OCI-LY3 (cell line): ENCODE measurements around the gene BTBD18.
A peak's percentile ranks its signal among the peaks of the same experiment; 100 is the strongest.

Source experiments
- H2AFZ ChIP-seq: fragments of 200-600, 300-600 bp; shearing (Covaris generic); 2 replicates; pipeline ENCODE4 v1.6.0; 2014; ENCODE audit warnings: antibody characterized with exemption, low read depth, low read length
- H3K27ac ChIP-seq: fragments of 200-600, 300-600 bp; sonication (generic); 2 replicates; pipeline ENCODE4 v1.5.1; 2014; ENCODE audit warnings: mild to moderate bottlenecking, low read length, moderate library complexity, mixed read lengths
- H3K27me3 ChIP-seq: fragments of 200-600, 300-600 bp; sonication (generic); 2 replicates; pipeline ENCODE4 v1.6.1; 2014; ENCODE audit warnings: low read depth, low read length, mixed read lengths
- H3K36me3 ChIP-seq: fragments of 200-600, 300-600 bp; sonication (generic); replicated peaks from 2 replicates; pipeline ENCODE3; 2014; ENCODE audit warnings: low read depth, low read length, mixed read lengths
- H3K4me1 ChIP-seq: fragments of 300-600, 200-600 bp; sonication (generic); 2 replicates; pipeline ENCODE4 v1.6.1; 2014; ENCODE audit warnings: low read length, mixed read lengths
- H3K4me2 ChIP-seq: fragments of 200-600, 300-600 bp; sonication (generic); 2 replicates; pipeline ENCODE4 v1.6.1; 2014; ENCODE audit warnings: low read length, mixed read lengths
- H3K4me3 ChIP-seq: fragments of 300-600, 200-600 bp; sonication (generic); 2 replicates; pipeline ENCODE4 v1.5.1; 2014; ENCODE audit warnings: antibody characterized with exemption, mild to moderate bottlenecking, low read length, moderate library complexity
- H3K79me2 ChIP-seq: fragments of 300-600, 200-600 bp; shearing (Covaris generic); 2 replicates; pipeline ENCODE4 v1.6.1; 2014; ENCODE audit warnings: mild to moderate bottlenecking, low read length, mixed read lengths
- H3K9ac ChIP-seq: fragments of 300-600, 200-600 bp; shearing (Covaris generic); 2 replicates; pipeline ENCODE4 v1.6.0; 2014; ENCODE audit warnings: mild to moderate bottlenecking, low read length, moderate library complexity
- H3K9me3 ChIP-seq: fragments of 200-600, 300-600 bp; shearing (Covaris generic); 2 replicates; pipeline ENCODE4 v1.6.1; 2014; ENCODE audit warnings: low read length, mixed read lengths; ENCODE audit not compliant: insufficient read depth
- H4K20me1 ChIP-seq: fragments of 200-600, 300-600 bp; sonication (generic); 2 replicates; pipeline ENCODE4 v1.6.1; 2016; ENCODE audit warnings: low read length, mixed read lengths; ENCODE audit not compliant: insufficient read depth
- EZH2phosphoT487 ChIP-seq: fragments of 200-600 bp; shearing (Covaris generic); IDR thresholded peaks from 2 replicates; pipeline ENCODE4 v1.6.1; 2018; ENCODE audit warnings: antibody characterized with exemption, mixed run types, low read depth
- TF ChIP-seq, protein P1 (sequence below): fragments of 200-600, 300-600 bp; sonication (generic); IDR thresholded peaks from 2 replicates; pipeline ENCODE4 v1.5.1; 2014; ENCODE audit warnings: antibody characterized with exemption, low read length, low read depth

The BTBD18 gene

GRCh38 chr11:57785072-57785471 is 33.5 kb upstream of the BTBD18 start:
- Histone ChIP-seq H3K9ac (no peak overlapping the region), H3K27ac (no peak overlapping the region), H2AFZ (peak overlapping the region; percentile 22; the same call in 1 of the 2 replicates), H3K4me1 (peaks cover 22% of the 10 kb centered on the region), H3K27me3 (no peaks in the 10 kb centered on the region), H3K9me3 (no peaks in the 10 kb centered on the region), H3K4me2 (peak overlapping the region; percentile 40), H3K79me2 (no peaks in the 10 kb centered on the region), H3K36me3 (no peaks in the 10 kb centered on the region), H3K4me3 (no peak overlapping the region), H4K20me1 (no peaks in the 10 kb centered on the region)
- TF ChIP-seq, protein P1, sequence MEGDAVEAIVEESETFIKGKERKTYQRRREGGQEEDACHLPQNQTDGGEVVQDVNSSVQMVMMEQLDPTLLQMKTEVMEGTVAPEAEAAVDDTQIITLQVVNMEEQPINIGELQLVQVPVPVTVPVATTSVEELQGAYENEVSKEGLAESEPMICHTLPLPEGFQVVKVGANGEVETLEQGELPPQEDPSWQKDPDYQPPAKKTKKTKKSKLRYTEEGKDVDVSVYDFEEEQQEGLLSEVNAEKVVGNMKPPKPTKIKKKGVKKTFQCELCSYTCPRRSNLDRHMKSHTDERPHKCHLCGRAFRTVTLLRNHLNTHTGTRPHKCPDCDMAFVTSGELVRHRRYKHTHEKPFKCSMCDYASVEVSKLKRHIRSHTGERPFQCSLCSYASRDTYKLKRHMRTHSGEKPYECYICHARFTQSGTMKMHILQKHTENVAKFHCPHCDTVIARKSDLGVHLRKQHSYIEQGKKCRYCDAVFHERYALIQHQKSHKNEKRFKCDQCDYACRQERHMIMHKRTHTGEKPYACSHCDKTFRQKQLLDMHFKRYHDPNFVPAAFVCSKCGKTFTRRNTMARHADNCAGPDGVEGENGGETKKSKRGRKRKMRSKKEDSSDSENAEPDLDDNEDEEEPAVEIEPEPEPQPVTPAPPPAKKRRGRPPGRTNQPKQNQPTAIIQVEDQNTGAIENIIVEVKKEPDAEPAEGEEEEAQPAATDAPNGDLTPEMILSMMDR, result no peak
- TF ChIP-seq EZH2phosphoT487, result no peak

DNA sequence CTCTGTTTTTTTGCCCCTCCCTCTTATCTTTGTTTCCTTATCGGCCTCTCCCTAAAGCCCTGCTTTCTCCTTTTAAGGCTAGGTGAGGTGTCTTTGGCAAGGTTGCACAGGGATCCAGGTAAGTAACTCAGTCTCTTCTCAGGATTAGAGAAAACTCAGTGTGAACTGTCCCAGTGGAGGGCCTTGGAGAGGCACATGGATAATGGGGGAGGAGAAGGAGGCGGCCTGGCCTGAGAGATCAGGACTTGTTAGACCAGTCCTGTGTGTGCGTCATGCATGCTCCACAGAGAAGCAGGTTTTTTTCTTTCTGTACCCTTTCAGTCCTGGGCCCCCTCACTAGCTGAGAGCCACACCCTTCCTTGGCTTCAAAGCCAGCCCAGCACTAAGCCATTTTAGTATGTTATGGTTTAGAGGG is 29.9 kb upstream of the BTBD18 start:
- H3K9ac ChIP-seq, result no peak overlapping the region

GRCh38 chr11:57779276-57779675 is 27.7 kb upstream of the BTBD18 start:
- Histone ChIP-seq H3K4me2 (no peak overlapping the region), H3K4me1 (no peaks in the 10 kb centered on the region), H3K9ac (no peak overlapping the region), H2AFZ (no peak overlapping the region), H3K36me3 (no peaks in the 10 kb centered on the region), H3K79me2 (no peaks in the 10 kb centered on the region), H3K9me3 (no peaks in the 10 kb centered on the region), H3K27me3 (no peaks in the 10 kb centered on the region), H3K27ac (no peak overlapping the region), H4K20me1 (no peaks in the 10 kb centered on the region), H3K4me3 (no peak overlapping the region)
- no peak for TF ChIP-seq EZH2phosphoT487
- TF ChIP-seq, protein P1, result no peak

More for the DNA sequence above, 29.9 kb upstream of the BTBD18 start:
- H3K9me3 ChIP-seq, result no peaks in the 10 kb centered on the region
- H3K4me2 ChIP-seq, result no peak overlapping the region
- H3K4me1 ChIP-seq, result peaks cover 13% of the 10 kb centered on the region
- H3K4me3 ChIP-seq, result no peak overlapping the region
- no peak overlapping the region for H2AFZ ChIP-seq
- no peaks in the 10 kb centered on the region for H3K79me2 ChIP-seq
- H4K20me1 ChIP-seq, result no peaks in the 10 kb centered on the region
- TF ChIP-seq, protein P1, result no peak
- TF ChIP-seq EZH2phosphoT487, result no peak
- H3K27me3 ChIP-seq, result no peaks in the 10 kb centered on the region
- no peak overlapping the region for H3K27ac ChIP-seq
- H3K36me3 ChIP-seq, result no peaks in the 10 kb centered on the region

DNA sequence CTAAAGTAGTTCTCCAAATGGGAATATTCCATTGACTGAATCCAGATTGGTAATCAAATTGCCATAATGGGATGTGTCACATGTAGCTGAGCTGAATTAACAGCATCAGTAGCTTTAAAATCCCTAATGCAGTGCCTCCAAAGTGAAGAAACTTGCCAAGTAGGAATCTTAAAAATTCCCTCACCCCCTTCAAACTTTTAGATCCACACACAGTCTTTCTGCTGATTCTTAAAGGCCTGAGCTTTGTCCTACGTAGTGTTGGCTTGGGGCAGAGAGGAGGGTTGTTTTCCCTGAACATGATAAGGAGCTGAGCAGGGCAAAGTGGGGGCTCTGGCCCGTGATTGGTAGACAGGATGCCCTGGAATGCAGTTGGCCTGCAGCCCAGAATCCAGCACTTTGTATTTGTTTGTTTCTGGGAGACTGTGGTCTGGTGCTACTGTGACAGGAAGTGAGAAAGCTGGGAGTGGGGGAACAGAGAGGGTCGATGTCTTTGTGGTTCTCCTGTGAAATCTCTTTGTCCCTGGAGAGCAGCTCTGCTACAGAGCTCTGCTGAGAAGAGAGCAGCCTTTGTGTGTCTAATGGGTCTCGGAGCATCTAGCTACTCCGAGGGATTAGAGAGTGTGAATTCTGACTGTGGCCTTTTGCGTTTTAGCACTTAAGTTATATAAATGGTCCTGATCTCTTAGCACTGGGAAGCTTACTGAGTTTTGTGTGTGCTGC is 26.9 kb upstream of the BTBD18 start:
- Histone ChIP-seq H3K4me3 (no peak overlapping the region), H3K4me1 (no peaks in the 10 kb centered on the region), H4K20me1 (no peaks in the 10 kb centered on the region), H3K36me3 (no peaks in the 10 kb centered on the region), H2AFZ (no peak overlapping the region), H3K9me3 (no peaks in the 10 kb centered on the region), H3K79me2 (no peaks in the 10 kb centered on the region), H3K27ac (no peak overlapping the region), H3K4me2 (no peak overlapping the region), H3K9ac (no peak overlapping the region), H3K27me3 (no peaks in the 10 kb centered on the region)
- TF ChIP-seq, protein P1, result no peak
